Measurements from ENCODE around the gene ADAM12. TPM values are rescaled to one million over a fixed set of nuclear protein-coding genes. Genes with fewer than 3 reads are reported as not detected.

ADAM12 gene
- total RNA-seq, 1 donor from 2014 or later: 14.4 TPM

DNA sequence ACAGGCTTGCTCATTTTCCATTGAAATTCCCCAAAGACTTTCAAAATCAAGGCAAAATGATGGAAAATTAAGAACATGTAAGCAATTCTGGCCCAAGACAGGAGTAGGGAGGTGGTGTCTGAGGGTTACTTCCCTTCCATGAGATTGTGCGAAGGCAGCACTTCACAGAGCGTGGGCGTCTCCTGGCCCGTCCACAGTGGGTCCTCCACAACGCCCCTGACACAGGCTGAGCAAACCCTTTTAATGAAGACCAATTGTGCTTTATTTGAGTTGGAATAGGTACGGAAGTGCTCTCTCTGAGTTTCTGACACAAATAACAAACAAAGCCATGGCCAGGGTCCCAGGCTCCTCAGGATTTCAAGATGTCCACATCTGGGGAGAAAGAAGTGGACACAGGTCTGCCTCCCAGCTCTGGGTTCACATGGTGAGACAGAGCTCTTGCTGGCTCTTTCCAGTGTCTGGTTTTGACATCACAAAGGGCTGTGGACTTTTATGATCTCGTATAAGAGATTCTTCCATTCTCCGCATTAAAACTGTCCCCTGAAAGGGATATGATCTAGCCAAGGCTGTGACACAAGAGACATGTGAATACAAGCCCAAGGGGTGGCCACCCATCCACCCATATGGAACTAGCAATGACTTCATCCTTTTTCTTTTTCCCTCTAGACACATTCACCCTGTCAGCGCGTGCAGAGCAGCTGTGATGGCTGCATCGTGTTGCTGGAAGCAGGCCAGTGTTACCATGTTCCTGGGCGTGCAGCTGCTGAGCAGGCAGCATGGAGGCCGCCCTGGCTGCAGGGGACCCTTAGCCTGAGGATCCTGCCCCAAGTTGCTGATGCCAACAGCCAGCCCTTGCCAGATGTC, 145.6 kb downstream of the ADAM12 start:
- DNase-seq (ENCODE audit: low read depth): peak; percentile 96

DNA sequence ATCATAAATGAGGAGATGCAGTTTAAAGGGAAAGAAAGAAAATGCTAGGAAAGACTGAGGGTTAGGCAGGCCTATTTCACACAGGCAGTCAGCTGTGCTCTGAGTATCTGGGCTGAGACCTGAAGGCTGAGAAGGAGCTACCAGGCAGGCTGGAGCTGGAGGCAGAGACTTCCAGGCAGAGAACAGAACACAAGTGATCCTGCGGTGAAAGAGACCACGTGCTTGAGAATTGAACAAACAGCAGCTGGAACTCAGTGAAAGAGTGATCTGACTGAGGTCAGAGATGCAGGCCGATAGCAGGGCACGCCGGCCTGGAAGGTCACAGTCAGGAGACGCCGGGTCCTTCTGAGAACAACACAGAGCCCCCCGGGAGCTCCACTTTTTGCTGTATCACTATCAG, 147.8 kb downstream of the ADAM12 start:
- peak; percentile 52 for DNase-seq (ENCODE audit: low read depth)

DNA sequence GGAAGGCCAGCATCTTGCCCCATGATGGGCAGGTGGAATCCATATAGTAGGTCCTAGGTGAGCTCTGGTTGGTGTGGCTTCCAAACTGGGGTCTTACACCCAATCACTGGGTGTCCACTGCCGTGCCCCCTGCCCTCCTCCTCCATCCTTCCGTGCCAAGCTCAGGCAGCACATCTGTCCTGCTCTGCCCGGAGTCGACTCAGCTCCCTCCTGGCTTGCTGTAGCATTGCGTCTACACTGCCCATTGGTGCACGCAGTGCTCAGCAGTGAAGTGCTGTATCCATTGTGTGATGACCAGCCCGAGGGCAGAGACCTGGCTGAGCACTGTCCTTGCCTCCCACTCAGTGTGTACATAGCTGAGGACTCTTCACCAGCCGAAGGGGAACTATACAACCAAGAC, 148.4 kb downstream of the ADAM12 start:
- no peak for DNase-seq (ENCODE audit: low read depth)

DNA sequence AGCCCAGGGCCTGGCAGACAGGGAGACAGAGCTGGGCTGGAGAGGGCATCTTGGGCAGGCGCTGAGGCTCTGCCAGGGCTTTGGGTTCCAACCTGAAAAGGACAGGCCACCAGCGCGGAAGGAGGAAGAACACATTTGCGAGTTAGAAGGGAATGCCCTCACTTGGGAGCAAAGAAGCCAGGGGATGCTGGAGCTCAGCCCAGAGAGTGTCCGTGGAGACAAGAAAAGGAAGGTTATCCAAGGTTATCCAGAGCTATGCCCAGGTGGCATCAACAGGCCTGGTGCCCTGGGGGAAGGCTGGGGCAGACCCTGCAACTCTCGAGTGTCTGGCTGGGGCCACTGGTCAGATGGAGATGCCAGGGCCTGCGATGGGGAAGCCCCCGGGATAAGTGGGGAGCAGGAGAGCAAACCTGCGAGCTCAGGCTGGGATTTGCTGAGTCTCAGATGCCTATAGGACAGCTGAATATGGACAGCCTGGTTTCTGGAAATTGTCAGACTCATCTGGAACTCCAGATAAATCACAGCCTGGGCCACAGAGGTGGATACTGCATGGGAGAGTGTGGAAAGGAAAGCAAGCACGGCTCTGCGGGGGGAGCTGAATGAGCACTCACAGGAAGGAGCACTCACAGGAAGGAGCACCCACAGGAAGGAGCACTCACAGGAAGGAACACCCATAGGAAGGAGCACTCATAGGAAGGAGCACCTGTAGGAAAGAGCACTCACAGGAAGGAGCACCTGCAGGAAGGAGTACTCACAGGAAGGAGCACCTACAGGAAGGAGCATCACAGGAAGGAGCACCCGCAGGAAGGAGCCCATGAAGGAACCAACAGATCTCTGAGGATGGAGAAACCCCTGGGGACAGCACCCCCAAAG, 152.1 kb downstream of the ADAM12 start:
- DNase-seq (ENCODE audit: low read depth): no peak

DNA sequence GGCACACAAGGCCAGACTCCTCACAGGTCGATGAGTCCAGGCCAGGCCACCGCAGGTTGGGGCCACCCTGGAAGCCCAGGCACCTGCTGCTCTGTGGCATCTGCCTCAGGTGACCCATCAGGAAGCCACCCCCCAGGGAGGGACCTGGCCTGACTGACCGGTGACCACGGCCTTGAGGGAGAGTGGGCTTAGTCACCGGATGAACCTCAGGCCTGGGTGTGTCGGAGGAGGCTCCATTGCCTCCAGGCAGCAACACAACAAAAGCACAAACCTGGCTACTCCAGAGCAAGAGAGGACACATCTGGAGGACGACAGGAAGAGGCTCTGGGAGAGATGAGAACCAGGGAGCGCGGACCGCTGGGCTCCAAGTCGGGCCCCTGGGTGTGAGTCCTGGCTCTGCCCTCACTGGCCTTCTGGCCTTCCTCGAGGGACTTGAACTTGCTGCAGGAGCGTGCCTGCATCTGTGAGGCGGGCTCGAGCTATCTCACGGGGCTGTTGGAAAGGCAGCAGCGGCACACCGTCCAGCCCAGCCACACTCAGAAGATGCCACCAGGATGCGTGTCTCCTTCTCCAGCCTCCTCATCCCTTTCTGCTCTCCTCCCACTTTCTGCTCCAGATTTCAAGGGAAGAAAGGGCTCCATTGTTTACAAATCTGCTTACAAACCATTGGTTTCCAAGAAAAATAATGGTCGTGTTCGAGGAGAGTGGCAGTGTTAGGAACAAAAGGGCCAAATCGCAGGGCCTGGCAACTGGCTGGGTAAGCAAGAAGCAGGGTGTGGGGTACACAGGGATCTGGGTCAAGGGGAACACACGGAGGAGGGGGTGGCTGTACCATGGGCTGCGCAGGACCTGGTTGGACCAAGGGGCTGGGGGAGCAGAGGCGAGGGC, 152.9 kb downstream of the ADAM12 start:
- no peak for DNase-seq (ENCODE audit: low read depth)

DNA sequence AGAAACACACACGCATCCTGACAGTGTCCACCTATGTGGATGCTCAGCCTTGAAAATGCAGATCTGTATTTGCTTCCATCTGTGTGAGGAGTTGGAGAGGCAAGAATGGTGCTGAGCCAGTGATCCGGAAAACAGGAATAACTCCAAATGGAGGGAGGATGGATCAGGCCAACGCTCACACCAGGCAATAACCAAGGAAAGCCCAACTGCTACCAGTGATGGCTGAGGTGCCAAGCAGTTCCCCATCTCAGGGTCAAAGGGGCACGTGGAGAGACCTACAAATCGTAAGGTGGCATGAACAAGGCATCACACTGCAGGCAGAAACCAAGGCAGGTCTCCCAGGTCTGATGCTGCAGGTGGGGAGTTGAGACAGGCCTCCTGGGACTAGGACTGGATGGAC, 153.6 kb downstream of the ADAM12 start:
- DNase-seq (ENCODE audit: low read depth): no peak

DNA sequence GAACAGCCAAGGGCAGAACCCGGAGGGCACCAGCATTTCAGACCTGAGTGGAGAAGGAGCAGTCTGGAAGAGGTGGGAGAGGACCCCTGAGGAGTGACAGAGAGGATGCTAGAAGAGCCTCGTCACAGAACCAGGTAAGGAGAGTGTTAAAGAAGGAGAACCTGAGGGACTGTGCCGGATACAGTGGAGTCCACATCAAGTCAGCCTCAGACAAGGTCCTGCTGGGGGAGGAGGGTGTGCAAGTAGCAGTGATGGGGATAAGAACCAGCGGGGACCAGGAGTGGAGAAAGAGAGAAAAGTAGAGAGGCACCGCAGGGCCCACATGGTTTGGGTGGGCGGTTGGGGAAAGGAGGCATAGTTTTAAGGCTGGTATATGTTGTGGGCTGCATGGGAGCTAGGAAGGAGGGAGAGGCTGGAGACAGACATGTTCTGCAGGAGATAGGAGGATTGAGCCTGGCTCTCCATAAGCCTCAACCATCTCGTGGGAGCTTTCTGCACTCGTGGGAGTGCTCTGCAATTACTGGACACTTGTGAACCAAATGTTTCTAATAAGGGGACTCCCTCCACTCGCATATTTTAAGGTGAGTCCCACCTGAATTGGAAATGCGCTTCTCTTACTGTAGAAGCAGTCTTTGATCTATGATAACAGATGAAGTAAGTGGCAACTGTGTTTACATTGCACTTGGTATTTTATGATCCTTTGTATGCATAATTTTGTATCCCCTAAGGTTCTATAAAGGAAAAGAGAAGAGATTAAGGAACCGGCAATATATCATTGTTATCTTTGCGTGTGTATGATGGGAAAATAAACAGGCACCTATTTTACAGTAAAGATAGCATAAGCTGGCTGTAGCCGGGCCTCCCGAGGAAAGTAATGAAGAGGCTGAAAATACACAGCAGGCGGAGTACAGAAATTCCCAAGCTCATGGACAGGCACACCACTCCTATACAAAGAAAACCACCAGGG, 154.8 kb downstream of the ADAM12 start:
- no peak for DNase-seq (ENCODE audit: low read depth)

DNA sequence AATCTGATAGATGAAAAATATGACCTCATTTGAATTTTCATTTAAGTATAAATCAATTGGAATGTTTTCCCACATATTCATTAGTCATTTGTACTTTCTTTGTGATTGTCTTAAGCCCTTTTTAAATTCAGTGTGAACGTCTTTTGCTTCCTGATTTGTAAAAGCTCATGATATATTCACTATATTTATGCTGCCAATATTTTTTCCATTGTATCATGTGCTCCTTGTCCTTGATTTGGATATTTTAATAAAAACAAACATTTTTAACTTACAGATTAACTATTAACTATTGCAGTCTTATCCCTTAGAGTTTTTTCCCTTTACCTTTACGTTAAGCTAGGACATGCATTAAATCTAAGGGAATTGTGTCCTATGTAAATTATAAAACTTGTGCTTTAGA, 157.7 kb downstream of the ADAM12 start:
- no peak for DNase-seq (ENCODE audit: low read depth)

DNA sequence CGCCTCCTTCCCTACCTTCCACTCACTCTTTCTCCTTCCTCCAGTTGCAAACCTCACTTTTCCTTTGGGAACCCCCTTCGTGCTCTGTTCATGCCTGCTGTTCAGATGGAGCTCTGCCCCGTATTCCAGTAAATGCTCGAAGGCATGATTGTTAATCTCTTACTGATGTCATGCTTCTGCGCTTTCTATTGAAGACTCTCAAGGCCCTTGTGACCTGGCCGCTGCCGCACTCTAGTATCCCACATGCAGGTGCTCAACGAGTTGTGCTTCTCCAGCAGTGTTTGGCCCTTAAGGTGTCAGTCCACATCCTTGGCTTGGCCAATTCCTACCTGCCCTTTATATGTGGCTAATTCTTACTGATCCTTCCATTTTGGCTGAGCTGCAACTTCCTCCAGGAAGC, 158.6 kb downstream of the ADAM12 start:
- DNase-seq (ENCODE audit: low read depth): no peak

DNA sequence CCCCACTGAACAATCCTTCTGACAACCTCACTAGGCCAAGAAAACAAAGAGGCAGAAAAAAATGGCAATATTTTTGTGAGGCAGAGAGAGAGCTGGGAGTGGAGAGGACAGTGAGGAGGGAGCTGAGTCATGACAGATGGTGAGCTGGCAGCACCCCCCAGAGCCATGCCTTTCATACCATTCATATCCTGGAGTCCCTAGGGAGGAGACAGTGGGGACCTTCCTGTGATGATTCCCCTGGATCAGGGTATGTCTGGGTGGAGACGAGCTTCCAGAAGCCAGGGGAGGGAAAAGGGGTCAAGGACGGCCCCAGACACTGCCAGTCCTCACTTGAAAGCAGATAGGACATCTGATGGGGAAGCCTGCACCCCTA, 160.5 kb downstream of the ADAM12 start:
- DNase-seq (ENCODE audit: low read depth): peak; percentile 93

DNA sequence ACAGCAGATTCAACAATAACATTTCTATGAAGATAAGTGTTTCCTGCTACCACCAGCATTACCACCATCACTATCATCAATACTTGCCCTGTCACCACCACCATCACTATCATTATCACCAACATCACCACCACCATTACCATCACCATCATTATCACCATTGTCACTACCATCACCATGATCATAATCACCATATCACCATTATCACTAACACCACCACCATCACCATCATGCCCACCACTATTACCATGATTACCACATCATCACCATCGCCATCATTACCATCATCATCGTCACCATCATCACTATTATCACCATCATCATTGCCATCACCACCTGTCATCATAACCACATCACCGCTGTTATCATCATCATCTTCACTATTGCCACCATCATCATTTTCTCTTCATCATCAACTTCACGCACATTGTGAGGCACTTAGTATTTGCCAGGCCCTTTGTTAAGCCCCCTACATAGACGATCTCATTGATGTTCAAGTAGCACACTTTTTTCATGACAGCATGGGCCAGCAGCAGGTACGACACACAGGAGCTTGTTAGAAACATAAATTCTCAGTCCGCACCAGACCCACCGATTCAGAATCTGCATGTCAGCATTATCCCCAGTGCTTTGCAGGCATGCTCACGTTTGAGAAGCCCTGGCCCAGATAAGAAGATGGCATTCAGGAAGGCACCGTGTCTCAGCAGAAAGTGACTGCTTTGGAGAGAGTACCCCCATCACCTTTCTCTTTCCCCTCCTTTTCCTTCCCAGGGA, 161.1 kb downstream of the ADAM12 start:
- no peak for DNase-seq (ENCODE audit: low read depth)

DNA sequence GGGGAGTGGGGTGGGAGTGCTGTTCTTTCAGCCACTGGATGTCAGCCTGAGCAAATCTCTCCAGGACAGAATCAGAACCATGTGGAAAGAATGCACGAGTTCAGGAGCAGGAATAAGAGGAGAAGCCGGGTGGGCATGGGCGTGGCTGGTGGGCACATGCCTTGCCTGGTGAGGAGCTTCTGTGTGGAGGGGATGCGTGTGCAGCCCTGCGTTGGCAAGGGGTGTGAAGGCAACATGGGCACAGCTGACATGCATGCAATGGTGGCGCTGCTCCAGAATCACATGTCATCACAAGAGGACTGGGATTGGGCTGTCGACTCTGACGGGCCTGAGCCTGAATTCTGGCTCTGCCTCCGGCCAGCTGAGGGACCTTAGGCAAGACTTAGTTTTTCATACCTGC, 162.1 kb downstream of the ADAM12 start:
- DNase-seq (ENCODE audit: low read depth): no peak

DNA sequence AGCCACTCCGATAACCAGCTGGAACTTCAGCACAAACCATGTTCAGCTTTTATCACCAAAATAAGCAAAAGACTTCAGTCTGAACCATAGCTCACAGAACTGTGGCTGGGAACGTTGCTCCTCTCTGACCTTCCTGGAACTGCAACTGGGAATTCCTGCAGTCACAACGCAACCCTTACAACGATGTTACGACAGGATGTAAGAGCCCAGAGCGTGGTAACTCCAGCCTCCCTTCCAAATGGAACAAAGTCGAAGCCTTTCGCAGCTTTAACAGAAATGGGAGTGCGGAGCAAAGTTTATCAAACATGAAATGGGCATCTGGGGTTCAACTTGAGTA, 162.6 kb downstream of the ADAM12 start:
- DNase-seq (ENCODE audit: low read depth): no peak

DNA sequence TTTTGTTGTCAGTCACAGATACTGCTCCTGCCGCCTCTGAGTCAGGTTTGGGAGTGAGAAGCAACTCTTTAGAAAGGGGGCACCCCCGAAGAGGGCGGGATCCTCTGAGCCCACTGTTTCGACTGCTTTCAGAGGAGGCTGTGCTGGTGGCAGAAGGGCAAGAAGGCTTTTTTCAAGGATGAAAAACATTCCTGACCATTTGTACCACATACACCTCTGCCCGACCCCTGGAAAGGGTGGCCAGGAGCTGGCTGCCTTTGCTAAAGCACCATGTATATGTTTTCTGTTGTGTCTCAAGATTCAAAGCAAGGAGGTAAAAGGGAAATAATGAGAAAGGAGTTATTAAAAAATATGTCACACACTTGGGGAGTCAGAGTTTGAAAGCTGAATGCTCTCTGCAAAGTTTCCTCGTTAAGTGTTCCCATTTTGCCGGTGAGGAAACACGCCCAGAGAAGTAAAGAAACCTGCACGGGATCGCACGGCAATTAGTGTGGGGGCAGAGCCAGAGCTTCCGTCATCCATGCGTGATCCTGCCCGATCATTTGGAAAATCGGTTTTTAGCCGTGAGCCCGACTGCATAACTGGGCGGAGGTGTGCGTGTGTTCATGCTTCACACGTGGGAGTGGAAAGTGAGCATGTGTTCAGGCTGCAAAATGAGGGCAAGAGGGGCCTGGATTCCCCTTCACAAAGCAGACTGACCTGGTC, 163.2 kb downstream of the ADAM12 start:
- no peak for DNase-seq (ENCODE audit: low read depth)

DNA sequence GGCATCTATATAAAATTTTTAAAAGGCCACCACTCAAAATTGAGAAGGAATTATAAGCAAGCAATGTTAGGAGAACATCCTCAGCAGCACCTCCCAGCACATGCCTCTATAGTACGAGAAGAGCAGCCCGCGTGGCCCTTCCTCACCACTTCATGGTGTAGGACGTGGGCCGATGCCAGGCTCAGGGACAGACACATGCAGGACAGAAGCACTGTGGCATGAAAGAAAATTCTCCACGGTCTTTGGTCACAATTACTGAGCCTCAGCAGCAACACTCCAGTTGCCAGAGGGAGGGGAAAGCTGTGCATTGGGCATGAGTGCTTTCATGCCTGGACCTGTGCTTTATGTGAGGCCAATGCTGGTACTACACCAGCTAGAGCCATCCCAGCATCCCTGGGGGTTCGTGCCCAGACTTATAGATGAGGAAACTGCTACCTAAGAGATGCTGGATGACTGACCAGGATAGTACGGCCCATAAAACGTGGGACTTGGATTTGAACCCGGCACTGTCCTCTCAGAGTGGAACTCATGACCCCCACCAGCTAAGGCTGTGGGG, 164.7 kb downstream of the ADAM12 start:
- DNase-seq (ENCODE audit: low read depth): no peak

DNA sequence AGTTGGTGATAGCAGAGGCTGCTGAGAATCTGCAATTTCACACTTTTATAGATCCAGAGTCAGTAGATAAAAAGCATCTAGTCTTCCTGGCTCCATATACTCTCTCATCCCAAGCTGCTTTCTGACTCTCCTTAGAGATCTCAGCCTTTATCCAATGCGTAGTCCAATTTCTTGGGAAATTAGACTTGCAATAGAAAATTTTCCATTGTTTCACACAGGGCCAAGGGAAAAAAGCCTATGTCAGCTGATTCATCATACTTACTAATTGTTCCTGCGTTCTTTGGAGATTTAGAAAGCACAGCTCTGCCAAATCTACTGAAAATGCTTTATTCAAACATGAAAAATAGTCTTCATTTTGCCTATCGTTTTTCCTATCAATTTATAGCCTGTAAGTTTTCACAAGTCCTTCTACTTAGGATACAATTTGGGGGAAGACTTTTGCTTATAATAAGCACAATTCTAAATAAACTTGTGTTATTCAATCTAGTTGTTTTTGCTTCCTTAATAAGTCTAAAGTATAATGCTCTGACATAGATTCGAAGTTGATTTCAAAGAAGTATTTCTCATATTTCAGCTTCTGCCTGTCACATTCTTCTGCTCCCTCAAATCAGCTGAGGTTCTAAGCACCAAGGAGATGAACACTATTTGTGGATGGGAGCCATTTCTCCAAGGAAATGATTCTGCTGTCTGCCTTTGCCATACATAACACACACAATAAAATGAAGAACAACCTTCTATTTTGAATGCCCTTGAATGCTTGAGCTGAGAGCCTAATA, 165.4 kb downstream of the ADAM12 start:
- peak; percentile 35 for DNase-seq (ENCODE audit: low read depth)

DNA sequence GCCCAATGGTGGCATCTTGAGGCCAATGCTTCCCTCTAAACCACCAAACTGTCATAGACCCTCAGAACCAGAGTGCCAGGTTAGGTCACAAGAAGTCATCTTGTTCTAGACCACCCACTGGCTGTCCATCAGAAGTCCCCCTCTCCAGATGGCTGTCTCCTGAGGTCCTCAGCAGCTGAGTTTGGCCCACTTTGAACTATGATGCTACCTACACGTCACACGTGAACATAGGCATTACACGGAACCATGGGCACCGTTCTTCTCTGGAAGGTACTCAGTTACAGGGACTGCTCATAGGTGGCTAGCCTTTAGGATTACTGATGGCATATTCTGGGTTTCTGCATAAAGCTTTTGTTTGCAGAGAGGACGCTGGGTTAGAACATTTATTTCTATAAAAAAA, 166.4 kb downstream of the ADAM12 start:
- DNase-seq (ENCODE audit: low read depth): no peak
